H1 (cell line): ENCODE results near the gene ANKRD13B. TPM values are rescaled to one million over a fixed set of nuclear protein-coding genes. Genes with fewer than 3 reads are reported as not detected.

Experiments used
- CTCF ChIA-PET: fragments of 300-600 bp; sonication (Branson Sonifier 250); formaldehyde crosslinking; loops from one replicate; lab custom pipeline; 2021; ENCODE audit not compliant: partially characterized antibody; lab: Charles Lee
- POLR2A ChIA-PET: fragments of 300-600 bp; sonication (Branson Sonifier 250); formaldehyde crosslinking; loops from one replicate; lab custom pipeline; 2021; ENCODE audit warnings: inconsistent platforms; ENCODE audit not compliant: partially characterized antibody; lab: Charles Lee
- DNase-seq, 2 experiments: peaks; one replicate each; pipeline versions ENCODE4 v3.0.0 to v3.0.0-alpha.2; 2010 to 2022; ENCODE audit warnings: low spot score in 2 of 2, low read depth in 1 of 2, mixed read lengths in 1 of 2
- FAIRE-seq: peaks from 2 replicates; lab custom pipeline; 2011; peaks lifted over from hg19 to GRCh38; lab: Jason Lieb, UNC
- H2AFZ ChIP-seq: 2 replicates; pipeline ENCODE4 v1.8.1; 2012; ENCODE audit warnings: low read length, inconsistent platforms
- H2AK5ac ChIP-seq: 2 replicates; pipeline ENCODE4 v1.6.1; 2013; ENCODE audit warnings: low read depth, low read length
- H2BK120ac ChIP-seq: replicated peaks from 2 replicates; pipeline ENCODE3; 2013; ENCODE audit warnings: low read depth, low read length, inconsistent platforms
- H2BK12ac ChIP-seq: 2 replicates; pipeline ENCODE4 v1.6.1; 2013; ENCODE audit warnings: low read depth, low read length
- H2BK15ac ChIP-seq: 2 replicates; pipeline ENCODE4 v1.6.1; 2013; ENCODE audit warnings: low read length
- H2BK20ac ChIP-seq: 2 replicates; pipeline ENCODE4 v1.6.1; 2013; ENCODE audit warnings: low read length
- H2BK5ac ChIP-seq: 2 replicates; pipeline ENCODE4 v1.6.1; 2013; ENCODE audit warnings: low read depth, low read length
- H3K14ac ChIP-seq: 2 replicates; pipeline ENCODE4 v1.6.1; 2013; ENCODE audit warnings: inconsistent platforms; ENCODE audit not compliant: insufficient read length
- H3K18ac ChIP-seq: 2 replicates; pipeline ENCODE4 v1.6.1; 2013; ENCODE audit warnings: low read length; ENCODE audit errors: extremely low read depth
- H3K23ac ChIP-seq: 2 replicates; pipeline ENCODE4 v1.6.1; 2013; ENCODE audit warnings: inconsistent platforms; ENCODE audit not compliant: insufficient read length
- H3K23me2 ChIP-seq: 2 replicates; pipeline ENCODE4 v1.6.1; 2013; ENCODE audit warnings: low read depth, low read length
- H3K27ac ChIP-seq: 2 replicates; pipeline ENCODE4 v1.6.1; 2011; ENCODE audit warnings: low read depth, low read length, inconsistent platforms
- H3K27me3 ChIP-seq, 4 experiments: replicated peaks in 1 of 4; 1 replicate in 1 of 4; 2 replicates in 3 of 4; pipeline versions ENCODE4 v1.6.1 to v1.8.1; 2011 to 2013; ENCODE audit warnings: low read length in 3 of 4, mild to moderate bottlenecking in 3 of 4, inconsistent platforms in 2 of 4, mixed read lengths in 2 of 4, moderate library complexity in 1 of 4; ENCODE audit not compliant: control insufficient read depth in 3 of 4, insufficient read depth in 3 of 4; ENCODE audit errors: extremely low read depth in 1 of 4
- H3K36me3 ChIP-seq, 4 experiments: 2 replicates each; pipeline versions ENCODE4 v1.6.1 to v1.8.1; 2011 to 2013; ENCODE audit warnings: mild to moderate bottlenecking in 4 of 4, low read length in 3 of 4, moderate library complexity in 2 of 4, control low read depth in 1 of 4, inconsistent platforms in 1 of 4; ENCODE audit not compliant: insufficient read depth in 4 of 4, control insufficient read depth in 2 of 4
- H3K4ac ChIP-seq: replicated peaks from 2 replicates; pipeline ENCODE3; 2013; ENCODE audit warnings: low read length, low read depth, mixed read lengths, inconsistent platforms; ENCODE audit not compliant: insufficient read length
- H3K4me1 ChIP-seq, 4 experiments: replicated peaks in 1 of 4; 1 replicate in 1 of 4; 2 replicates in 3 of 4; pipeline versions ENCODE4 v1.6.1 to v1.8.1; 2011 to 2013; ENCODE audit warnings: low read length in 3 of 4, inconsistent platforms in 2 of 4, mixed read lengths in 1 of 4; ENCODE audit not compliant: insufficient read depth in 4 of 4, control insufficient read depth in 3 of 4
- H3K4me2 ChIP-seq, 2 experiments: 2 replicates each; pipeline versions ENCODE4 v1.6.1 to v1.8.1; 2011 to 2013; ENCODE audit warnings: low read depth in 2 of 2, low read length in 2 of 2, control low read depth in 1 of 2, inconsistent platforms in 1 of 2, mild to moderate bottlenecking in 1 of 2; ENCODE audit not compliant: insufficient read depth in 1 of 2
- H3K4me3 ChIP-seq, 4 experiments: fragments of 200-600, 300-600 bp in 1 of 4; sonication (generic), shearing (Covaris generic), sonication (Bioruptor Twin) in 1 of 4; 2 replicates each; pipeline versions ENCODE4 v1.5.1 to v1.8.1; 2011 to 2016; ENCODE audit warnings: low read length in 4 of 4, low read depth in 3 of 4, control low read depth in 2 of 4, inconsistent platforms in 2 of 4, mild to moderate bottlenecking in 2 of 4, mixed read lengths in 1 of 4, moderate library complexity in 1 of 4; ENCODE audit not compliant: insufficient read depth in 2 of 4; ENCODE audit errors: extremely low read depth in 1 of 4
- H3K56ac ChIP-seq: replicated peaks from 2 replicates; pipeline ENCODE3; 2013; ENCODE audit warnings: low read depth, mild to moderate bottlenecking, mixed read lengths, low read length, inconsistent platforms; ENCODE audit not compliant: insufficient read length
- H3K79me1 ChIP-seq: 2 replicates; pipeline ENCODE4 v1.6.1; 2013; ENCODE audit warnings: low read depth, low read length, control low read depth
- H3K79me2 ChIP-seq, 2 experiments: 2 replicates each; pipeline versions ENCODE4 v1.6.1 to v1.8.1; 2012 to 2013; ENCODE audit warnings: low read length in 2 of 2, mild to moderate bottlenecking in 2 of 2, inconsistent platforms in 1 of 2; ENCODE audit not compliant: insufficient read depth in 2 of 2, control insufficient read depth in 1 of 2
- H3K9ac ChIP-seq, 4 experiments: replicated peaks in 1 of 4; 1 replicate in 1 of 4; 2 replicates in 3 of 4; pipeline versions ENCODE4 v1.6.1 to v1.8.1; 2011 to 2013; ENCODE audit warnings: low read depth in 3 of 4, low read length in 3 of 4, control low read depth in 2 of 4, mild to moderate bottlenecking in 2 of 4, moderate library complexity in 2 of 4, inconsistent platforms in 1 of 4; ENCODE audit errors: extremely low read depth in 1 of 4
- H3K9me3 ChIP-seq, 2 experiments: 2 replicates each; pipeline versions ENCODE4 v1.6.1 to v1.8.1; 2012 to 2013; ENCODE audit warnings: mild to moderate bottlenecking in 2 of 2, moderate library complexity in 2 of 2, control low read depth in 1 of 2, inconsistent platforms in 1 of 2, low read depth in 1 of 2, low read length in 1 of 2, mixed read lengths in 1 of 2; ENCODE audit not compliant: insufficient read depth in 2 of 2
- H4K20me1 ChIP-seq, 2 experiments: replicated peaks in 1 of 2; 2 replicates each; pipeline versions ENCODE3 to v1.8.1; 2011 to 2013; ENCODE audit warnings: inconsistent platforms in 2 of 2, low read length in 2 of 2, mild to moderate bottlenecking in 1 of 2; ENCODE audit not compliant: insufficient read depth in 2 of 2, control insufficient read depth in 1 of 2
- H4K5ac ChIP-seq: 2 replicates; pipeline ENCODE4 v1.6.1; 2013; ENCODE audit warnings: low read length, low read depth, mixed read lengths, inconsistent platforms; ENCODE audit not compliant: insufficient read length
- H4K8ac ChIP-seq: 2 replicates; pipeline ENCODE4 v1.8.0; 2013; ENCODE audit warnings: mild to moderate bottlenecking, moderate library complexity, low read length, inconsistent platforms; ENCODE audit not compliant: insufficient read depth; ENCODE audit errors: extremely low read depth
- H4K91ac ChIP-seq: replicated peaks from 2 replicates; pipeline ENCODE3; 2013; ENCODE audit warnings: low read length, mixed read lengths, inconsistent platforms; ENCODE audit not compliant: insufficient read length
- ASH2L ChIP-seq: fragments of 200-600, 300-600 bp; sonication (generic); IDR thresholded peaks from one replicate; pipeline ENCODE4 v1.7.1; 2017; ENCODE audit warnings: low read length
- CHD1 ChIP-seq: IDR thresholded peaks from 2 replicates; pipeline ENCODE4 v1.6.1; 2012; ENCODE audit warnings: low read depth, low read length, improper control_type of control experiment
- EGR1 ChIP-seq: IDR thresholded peaks from 2 replicates; pipeline ENCODE4 v1.6.1; 2011; ENCODE audit warnings: low read depth, low read length, borderline replicate concordance
- FOSL1 ChIP-seq: IDR thresholded peaks from 2 replicates; pipeline ENCODE4 v1.6.1; 2011; ENCODE audit warnings: mild to moderate bottlenecking, low read depth, low read length, moderate library complexity; ENCODE audit not compliant: insufficient read depth
- JUND ChIP-seq: IDR thresholded peaks from 2 replicates; pipeline ENCODE4 v1.6.1; 2011; ENCODE audit warnings: mild to moderate bottlenecking, improper control_type of control experiment, low read length
- KDM1A ChIP-seq: fragments of 200-600, 300-600 bp; sonication (generic); IDR thresholded peaks from 2 replicates; pipeline ENCODE4 v1.7.1; 2016; ENCODE audit warnings: mild to moderate bottlenecking, low read length, borderline replicate concordance
- KDM4A ChIP-seq: IDR thresholded peaks from one replicate; pipeline ENCODE4 v1.7.1; 2012; ENCODE audit warnings: low read depth, mild to moderate bottlenecking, moderate library complexity, low read length, inconsistent platforms; ENCODE audit not compliant: severe bottlenecking
- MAFK ChIP-seq: IDR thresholded peaks from 2 replicates; pipeline ENCODE4 v1.6.1; 2012; ENCODE audit warnings: low read depth, mild to moderate bottlenecking, improper control_type of control experiment, low read length
- POLR2AphosphoS5 ChIP-seq: IDR thresholded peaks from 2 replicates; pipeline ENCODE4 v1.6.1; 2011; ENCODE audit warnings: low read depth, low read length
- RAD21 ChIP-seq, 2 experiments: IDR thresholded peaks in 1 of 2; conservative IDR thresholded peaks in 1 of 2; 2 replicates each; pipeline ENCODE4 v1.6.1; 2011; ENCODE audit warnings: low read depth in 2 of 2, low read length in 2 of 2, improper control_type of control experiment in 1 of 2, inconsistent platforms in 1 of 2, mild to moderate bottlenecking in 1 of 2, moderate library complexity in 1 of 2
- TCF12 ChIP-seq: IDR thresholded peaks from 2 replicates; pipeline ENCODE4 v1.6.1; 2011; ENCODE audit warnings: low read depth, mild to moderate bottlenecking, low read length
- WGBS, 2 experiments: shearing (Covaris generic) in 1 of 2; methylation state at CpG; one replicate each; pipeline versions ENCODE4 v1.1.6 to v1.1.7; 2013 to 2015; ENCODE audit warnings: low lambda C conversion rate in 2 of 2, mixed read lengths in 2 of 2, inconsistent platforms in 1 of 2, low coverage in 1 of 2, missing lambda C conversion rate in 1 of 2; ENCODE audit not compliant: insufficient replicate concordance in 2 of 2, insufficient coverage in 1 of 2, insufficient read length in 1 of 2; ENCODE audit errors: extremely low coverage in 1 of 2, missing lambda C conversion rate in 1 of 2; 5-methylcytosine and 5-hydroxymethylcytosine counted together
- polyA plus RNA-seq, 7 experiments: library from polyadenylated mRNA; depleted of rRNA in 3 of 7; stranded (reverse) in 5 of 7; unstranded in 2 of 7; fragments of >200 nt in 5 of 7; fragments of 200-250 nt in 2 of 7; gene quantifications; 1 replicate in 5 of 7; 2 replicates in 1 of 7; 4 replicates in 1 of 7; pipeline versions ENCODE4 v1.2.1 to v1.2.3, GENCODE V29; 2011 to 2013; ENCODE audit warnings: missing spikeins in 2 of 7, mixed read lengths in 2 of 7
- total RNA-seq: library from RNA; stranded (reverse); fragmentation: NEBNext Ultra II Directional; extraction: Animal tissue kit (Norgen Biotek cat#: 25700); gene quantifications from 2 replicates; pipeline ENCODE4 v1.2.1, GENCODE V29; 2021

ANKRD13B gene
- total and polyA plus RNA-seq, 2 of the 8 experiments (the other 6 are each of a cell fraction or from before 2014, with no cell fraction given) = 16.4 to 48.5 TPM

GRCh38 chr17:29617481-29618271 lies 24.7 kb downstream of the ANKRD13B start:
- POLR2A ChIA-PET = interaction anchor here (0.6 to 4.3 kb wide), 8 partner anchors 9 to 467 kb away, joined by 3 to 30 read pairs (median 4); partner anchors contain the start of genes ANKRD13B and TP53I13
- DNase-seq (peak in 1 of 2 experiments; percentile 92), FAIRE-seq (no peak)
- peak overlapping the region; percentile 71 for H3K18ac ChIP-seq
- no peak overlapping the region for H2AK5ac ChIP-seq
- H3K23me2 ChIP-seq = peaks cover 18% of the 10 kb centered on the region
- no peak overlapping the region for H2AFZ ChIP-seq
- H4K91ac ChIP-seq = peak overlapping the region; percentile 30
- peak overlapping the region in 2 of 4 experiments; percentile 25 to 29; a peak in 3 of 7 replicates for H3K9ac ChIP-seq
- H2BK5ac ChIP-seq = peak overlapping the region; percentile 60; the same call in 1 of the 2 replicates
- peaks cover 5 to 6% of the 10 kb centered on the region in 2 experiments for H4K20me1 ChIP-seq
- H3K79me1 ChIP-seq = no peaks in the 10 kb centered on the region
- H3K27ac ChIP-seq = no peak overlapping the region
- CTCF ChIA-PET = interaction anchor here (0.7 to 13.1 kb wide), 41 partner anchors 8 to 478 kb away, joined by 3 to 193 read pairs (median 4); partner anchors contain the start of genes ABHD15, ANKRD13B and TP53I13
- peak overlapping the region; percentile 90 to 96 for H3K4me2 ChIP-seq
- H3K4me1 ChIP-seq = peaks cover 14 to 49% (median 40%) of the 10 kb centered on the region in 4 experiments
- H3K4me3 ChIP-seq = peak overlapping the region; percentile 12 to 60 (median 30); a peak in 7 of 8 replicates
- no peak overlapping the region for H2BK20ac ChIP-seq
- H4K5ac ChIP-seq = no peak overlapping the region
- H3K14ac ChIP-seq = no peak overlapping the region
- peak overlapping the region; percentile 87; the same call in 1 of the 2 replicates for H4K8ac ChIP-seq
- no peaks in the 10 kb centered on the region for H3K79me2 ChIP-seq
- H2BK12ac ChIP-seq = peak overlapping the region; percentile 75; the same call in 1 of the 2 replicates
- no peak overlapping the region for H2BK120ac ChIP-seq
- no peak overlapping the region for H3K56ac ChIP-seq
- H3K9me3 ChIP-seq = peaks cover 0 to 3% of the 10 kb centered on the region in 2 experiments; a peak in 1 of 4 replicates
- H2BK15ac ChIP-seq = peak overlapping the region; percentile 88; the same call in 1 of the 2 replicates
- H3K36me3 ChIP-seq = peaks cover 0 to 5% (median 0%) of the 10 kb centered on the region in 4 experiments; a peak in 1 of 8 replicates
- 12% methylated on average over 64 of the region's 68 CpGs; no CpG with 5 or more reads in 1 of the 2 experiments for WGBS, 2 experiments
- no peak overlapping the region for H3K4ac ChIP-seq
- H3K27me3 ChIP-seq = peaks cover 22 to 77% (median 62%) of the 10 kb centered on the region in 4 experiments
- no peak overlapping the region for H3K23ac ChIP-seq
- TF ChIP-seq CHD1 (no peak), KDM4A (no peak), JUND (no peak), MAFK (no peak), FOSL1 (peak; percentile 76; the same call in 1 of the 2 replicates), RAD21 (IDR thresholded peaks at IDR 0.05 in 1 of 2, conservative IDR thresholded peaks at IDR 0.05 in 1 of 2; ENCODE audit: low read depth in 2 of 2, low read length in 2 of 2) (peak; percentile 57 to 73), KDM1A (peak; percentile 81; the same call in 1 of the 2 replicates), EGR1 (0 out of 2 replicates have a peak, but pooled peaks have one; percentile 24), TCF12 (no peak), POLR2AphosphoS5 (peak; percentile 37; the same call in 1 of the 2 replicates), ASH2L (no peak)
